Karpas-422 (cell line): ENCODE measurements around the gene GINS2. TPM values are rescaled to one million over a fixed set of nuclear protein-coding genes. Genes with fewer than 3 reads are reported as not detected.

Experiments
- DNase-seq: peaks from one replicate; pipeline ENCODE4 v3.0.0-alpha.2; 2015
- H2AFZ ChIP-seq: fragments of 200-600 bp; sonication (generic); 2 replicates; pipeline ENCODE4 v1.6.1; 2014; ENCODE audit warnings: antibody characterized with exemption, low read length, mixed read lengths
- H3K27ac ChIP-seq: fragments of 200-600 bp; sonication (generic); 2 replicates; pipeline ENCODE4 v1.5.1; 2014; ENCODE audit warnings: mild to moderate bottlenecking, low read length, moderate library complexity
- H3K27me3 ChIP-seq: fragments of 200-600 bp; sonication (generic); 2 replicates; pipeline ENCODE4 v1.6.1; 2014; ENCODE audit warnings: low read length, mixed read lengths
- H3K36me3 ChIP-seq: fragments of 200-600 bp; sonication (generic); 2 replicates; pipeline ENCODE4 v1.6.1; 2014; ENCODE audit warnings: low read length, mixed read lengths; ENCODE audit not compliant: insufficient read depth
- H3K4me1 ChIP-seq: fragments of 200-600 bp; sonication (generic); 2 replicates; pipeline ENCODE4 v1.6.1; 2014; ENCODE audit warnings: mild to moderate bottlenecking, low read length, mixed read lengths
- H3K4me2 ChIP-seq: fragments of 200-600 bp; sonication (generic); 2 replicates; pipeline ENCODE4 v1.6.1; 2014; ENCODE audit warnings: low read length, low read depth, mild to moderate bottlenecking; ENCODE audit not compliant: poor library complexity, severe bottlenecking
- H3K4me3 ChIP-seq: fragments of 200-600 bp; sonication (generic); 2 replicates; pipeline ENCODE4 v1.5.1; 2014; ENCODE audit warnings: mild to moderate bottlenecking, antibody characterized with exemption, low read length, mixed read lengths
- H3K79me2 ChIP-seq: fragments of 200-600 bp; sonication (generic); 2 replicates; pipeline ENCODE4 v1.6.1; 2014; ENCODE audit warnings: mild to moderate bottlenecking, low read length, mixed read lengths
- H3K9ac ChIP-seq: fragments of 200-600 bp; sonication (generic); 2 replicates; pipeline ENCODE4 v1.6.0; 2014; ENCODE audit warnings: low read length
- H3K9me2 ChIP-seq: fragments of 200-600 bp; sonication (generic), shearing (Covaris generic); replicated peaks from 2 replicates; pipeline ENCODE4 v1.6.0; 2014; ENCODE audit warnings: mild to moderate bottlenecking, low read length, moderate library complexity; ENCODE audit not compliant: insufficient read depth
- H3K9me3 ChIP-seq: fragments of 300-700, 200-600 bp; sonication (generic); 2 replicates; pipeline ENCODE4 v1.6.1; 2014; ENCODE audit warnings: low read length, mixed read lengths
- H4K20me1 ChIP-seq: fragments of 200-600 bp; sonication (generic); 2 replicates; pipeline ENCODE4 v1.6.1; 2014; ENCODE audit warnings: mild to moderate bottlenecking, antibody characterized with exemption, low read length, low read depth; ENCODE audit not compliant: insufficient read depth
- total RNA-seq: library from RNA; depleted of rRNA; stranded (reverse); fragments of >200 nt; shearing (Covaris generic); gene quantifications from 2 replicates; pipeline ENCODE4 v1.2.3, GENCODE V29; 2014; ENCODE audit warnings: low replicate concordance

Gene GINS2
- total RNA-seq, 1 experiment from 2014 or later, result 14.2 TPM

- Histone ChIP-seq H3K36me3 (no peaks in the 10 kb centered on the region), H4K20me1 (no peaks in the 10 kb centered on the region), H3K9me3 (peaks cover 4% of the 10 kb centered on the region; the same call in 1 of the 2 replicates)
These were observed 23.3 kb upstream of the GINS2 start for GRCh38 chr16:85711982-85712587.

DNA sequence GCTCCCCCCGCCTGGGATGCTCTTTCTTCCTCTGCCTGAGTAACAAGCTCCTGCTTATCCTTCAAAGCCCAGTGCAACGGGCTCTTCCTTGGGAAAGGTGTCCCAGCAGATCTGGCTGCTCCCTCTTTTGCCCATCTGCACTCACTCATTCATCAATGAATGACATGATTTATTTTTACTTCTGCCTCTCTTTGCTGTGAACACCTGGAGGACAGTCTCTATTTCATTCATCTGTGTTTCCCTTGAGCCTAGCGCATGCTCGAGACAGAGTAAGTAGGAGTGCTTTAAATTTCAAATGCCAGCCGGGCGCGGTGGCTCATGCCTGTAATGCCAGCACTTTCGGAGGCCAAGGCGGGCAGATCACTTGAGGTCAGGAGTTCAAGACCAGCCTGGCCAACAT, 22.0 kb upstream of the GINS2 start:
- Histone ChIP-seq H3K79me2 (no peaks in the 10 kb centered on the region), H3K9me3 (peaks cover 4% of the 10 kb centered on the region; the same call in 1 of the 2 replicates), H3K4me3 (no peak overlapping the region), H3K27me3 (no peaks in the 10 kb centered on the region), H3K4me2 (no peak overlapping the region), H3K9ac (no peak overlapping the region), H4K20me1 (no peaks in the 10 kb centered on the region), H3K9me2 (no peaks in the 10 kb centered on the region), H3K27ac (no peak overlapping the region), H3K4me1 (no peaks in the 10 kb centered on the region), H3K36me3 (no peaks in the 10 kb centered on the region), H2AFZ (no peak overlapping the region)
- no peak for DNase-seq

More at GRCh38 chr16:85711982-85712587, 23.3 kb upstream of the GINS2 start:
- Histone ChIP-seq H3K9ac (no peak overlapping the region), H3K27ac (no peak overlapping the region), H3K27me3 (no peaks in the 10 kb centered on the region), H3K4me3 (no peak overlapping the region), H3K9me2 (no peaks in the 10 kb centered on the region), H2AFZ (no peak overlapping the region), H3K4me1 (no peaks in the 10 kb centered on the region), H3K79me2 (no peaks in the 10 kb centered on the region), H3K4me2 (no peak overlapping the region)
- no peak for DNase-seq

DNA sequence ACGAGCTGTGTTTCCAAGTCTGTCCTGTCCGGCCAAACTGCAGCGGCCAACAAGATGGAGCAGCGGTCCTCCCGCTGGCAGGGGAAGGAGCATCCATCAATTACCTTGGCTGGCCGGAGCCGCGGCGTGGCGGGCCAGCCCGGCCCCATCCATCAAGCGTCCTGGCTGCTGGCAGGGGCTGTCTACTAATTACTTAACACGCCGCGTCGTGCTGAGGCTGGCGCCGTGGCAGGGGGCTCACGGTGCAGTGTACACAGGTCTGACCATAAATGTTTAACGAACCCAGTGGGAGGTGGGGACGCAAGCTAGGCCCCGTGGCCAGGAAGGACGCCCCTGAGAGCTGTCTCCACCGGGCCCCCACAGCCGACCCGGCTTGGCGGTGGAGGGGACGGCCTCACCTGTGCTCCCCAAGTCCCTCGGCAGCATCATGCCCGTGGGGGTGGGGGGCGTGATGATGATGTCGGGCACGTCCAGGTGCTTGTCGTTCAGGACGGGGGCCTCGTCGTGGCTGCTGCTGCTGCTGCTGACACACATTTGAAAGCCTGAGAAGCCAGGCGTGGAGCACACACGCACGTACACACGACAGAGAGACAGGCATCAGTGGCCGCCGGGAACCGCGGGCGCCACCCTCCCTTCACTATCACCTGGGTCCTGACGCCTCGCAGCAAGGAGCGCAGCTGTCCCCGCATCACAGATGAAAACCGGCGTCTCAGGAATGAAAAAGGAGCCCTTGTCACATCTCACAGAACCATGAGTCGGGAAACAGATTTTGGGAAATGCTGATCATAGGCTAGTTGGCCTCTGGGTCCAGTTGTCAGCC, 21.2 kb upstream of the GINS2 start:
- no peak overlapping the region for H3K9ac ChIP-seq
- DNase-seq, result no peak

GRCh38 chr16:85708338-85708737, 19.6 kb upstream of the GINS2 start:
- no peaks in the 10 kb centered on the region for H3K9me2 ChIP-seq
- H3K36me3 ChIP-seq, result no peaks in the 10 kb centered on the region
- no peak overlapping the region for H3K4me3 ChIP-seq
- no peak overlapping the region for H3K27ac ChIP-seq
- no peak overlapping the region for H3K4me2 ChIP-seq
- no peaks in the 10 kb centered on the region for H3K79me2 ChIP-seq
- peaks cover 4% of the 10 kb centered on the region; the same call in 1 of the 2 replicates for H3K9me3 ChIP-seq
- no peak for DNase-seq
- no peak overlapping the region for H2AFZ ChIP-seq
- H3K27me3 ChIP-seq, result no peaks in the 10 kb centered on the region
- no peaks in the 10 kb centered on the region for H3K4me1 ChIP-seq
- no peak overlapping the region for H3K9ac ChIP-seq
- H4K20me1 ChIP-seq, result no peaks in the 10 kb centered on the region

More for the DNA sequence above, 21.2 kb upstream of the GINS2 start:
- H3K4me3 ChIP-seq, result no peak overlapping the region
- no peaks in the 10 kb centered on the region for H3K79me2 ChIP-seq
- no peaks in the 10 kb centered on the region for H3K27me3 ChIP-seq
- no peaks in the 10 kb centered on the region for H3K36me3 ChIP-seq
- H3K27ac ChIP-seq, result no peak overlapping the region
- no peak overlapping the region for H3K4me2 ChIP-seq
- H3K9me3 ChIP-seq, result peaks cover 4% of the 10 kb centered on the region; the same call in 1 of the 2 replicates
- no peaks in the 10 kb centered on the region for H4K20me1 ChIP-seq
- no peaks in the 10 kb centered on the region for H3K9me2 ChIP-seq
- no peak overlapping the region for H2AFZ ChIP-seq
- H3K4me1 ChIP-seq, result no peaks in the 10 kb centered on the region

DNA sequence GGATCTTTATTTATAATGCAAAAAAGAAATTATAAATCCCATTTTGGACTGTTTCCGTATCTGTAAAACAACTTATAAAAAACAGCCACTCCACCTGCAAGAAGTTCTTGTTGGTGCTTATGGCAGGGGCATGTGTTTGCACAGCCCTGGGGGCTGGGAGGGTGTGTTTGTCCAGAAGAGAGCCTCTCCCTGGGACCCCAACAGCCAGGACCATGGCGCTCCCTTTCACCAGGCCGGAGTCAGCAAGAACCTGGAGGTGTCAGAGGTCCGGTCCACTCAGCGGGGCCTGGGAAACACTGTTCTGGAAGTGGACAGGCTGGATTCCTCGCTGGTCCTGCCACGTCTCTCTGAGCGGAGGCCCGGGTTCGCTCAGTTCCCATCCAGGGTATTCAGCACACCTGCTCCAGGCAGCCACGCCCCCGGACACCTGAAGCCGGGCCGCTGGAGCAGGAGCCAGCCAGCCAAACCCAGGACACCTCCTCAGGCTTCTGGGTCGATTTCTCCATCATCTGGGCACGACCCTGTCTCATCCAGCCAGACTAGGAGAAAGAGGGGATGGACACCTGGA, 18.9 kb upstream of the GINS2 start:
- Histone ChIP-seq H3K79me2 (no peaks in the 10 kb centered on the region), H3K4me2 (no peak overlapping the region), H3K27ac (no peak overlapping the region), H3K4me1 (no peaks in the 10 kb centered on the region), H4K20me1 (no peaks in the 10 kb centered on the region), H3K4me3 (no peak overlapping the region), H3K9me2 (no peaks in the 10 kb centered on the region), H3K9me3 (peaks cover 4% of the 10 kb centered on the region; the same call in 1 of the 2 replicates), H3K9ac (no peak overlapping the region), H2AFZ (no peak overlapping the region), H3K36me3 (no peaks in the 10 kb centered on the region), H3K27me3 (no peaks in the 10 kb centered on the region)
- DNase-seq, result no peak

- Histone ChIP-seq H3K4me2 (no peak overlapping the region), H3K4me1 (no peaks in the 10 kb centered on the region), H3K9ac (no peak overlapping the region), H3K4me3 (no peak overlapping the region), H4K20me1 (no peaks in the 10 kb centered on the region), H2AFZ (no peak overlapping the region), H3K27ac (no peak overlapping the region), H3K9me3 (no peaks in the 10 kb centered on the region), H3K27me3 (no peaks in the 10 kb centered on the region), H3K9me2 (no peaks in the 10 kb centered on the region), H3K79me2 (no peaks in the 10 kb centered on the region), H3K36me3 (no peaks in the 10 kb centered on the region)
- DNase-seq, result no peak
These were observed 17.8 kb upstream of the GINS2 start for GRCh38 chr16:85706449-85707034.

GRCh38 chr16:85704900-85705846, 16.4 kb upstream of the GINS2 start:
- Histone ChIP-seq H3K4me3 (no peak overlapping the region), H4K20me1 (no peaks in the 10 kb centered on the region), H3K36me3 (no peaks in the 10 kb centered on the region), H3K9me3 (no peaks in the 10 kb centered on the region), H3K9ac (no peak overlapping the region), H3K4me1 (no peaks in the 10 kb centered on the region), H3K79me2 (no peaks in the 10 kb centered on the region), H3K27ac (no peak overlapping the region), H3K4me2 (no peak overlapping the region), H3K27me3 (no peaks in the 10 kb centered on the region), H2AFZ (no peak overlapping the region), H3K9me2 (no peaks in the 10 kb centered on the region)
- no peak for DNase-seq
